ENCODE results near the gene GREB1.
A peak's percentile ranks its signal among the peaks of the same experiment; 100 is the strongest.
"Not testable (repeated sequence)": the region's sequence is repeated elsewhere in the genome, so short reads cannot be mapped to it uniquely, and the experiment has no call there.

GREB1 gene

DNA sequence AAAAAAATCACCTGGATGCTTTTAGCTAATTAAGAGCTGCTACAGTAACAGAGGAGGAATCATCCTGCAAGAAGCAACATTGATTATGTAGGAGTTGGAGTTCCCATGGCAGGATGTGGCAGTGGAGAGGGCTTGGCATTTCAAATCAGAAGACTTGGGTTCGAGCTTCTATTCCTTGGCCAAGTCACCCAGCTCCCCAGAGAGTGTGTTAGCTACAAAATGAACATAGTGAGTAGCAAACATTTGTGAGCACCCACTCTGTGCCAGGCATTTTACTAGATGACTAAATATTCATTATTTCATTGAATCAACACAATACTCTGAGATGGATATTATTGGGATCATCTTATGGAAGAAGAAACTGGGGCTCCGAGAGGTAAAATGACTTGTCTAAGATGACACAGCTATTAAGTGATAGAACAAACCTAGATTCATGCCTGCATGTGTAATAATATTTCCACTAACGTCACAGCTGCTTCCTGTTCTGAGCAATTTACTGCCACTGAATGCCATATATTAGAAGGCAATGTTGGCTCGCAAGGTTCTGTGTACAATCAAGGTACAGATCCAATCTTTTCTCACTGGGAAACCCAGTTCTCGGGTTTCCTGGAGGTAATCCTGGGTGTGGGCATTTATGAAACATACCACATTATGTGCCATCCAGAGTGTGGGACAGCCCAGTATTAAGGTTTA, 118.2 kb downstream of the GREB1 start:
- peaks cover 5% of the 10 kb centered on the region for H3K4me1 Mint-ChIP-seq (ENCODE audit: low read depth)
- H3K4me3 Mint-ChIP-seq = no peak overlapping the region
- no peak overlapping the region for H3K27ac Mint-ChIP-seq

DNA sequence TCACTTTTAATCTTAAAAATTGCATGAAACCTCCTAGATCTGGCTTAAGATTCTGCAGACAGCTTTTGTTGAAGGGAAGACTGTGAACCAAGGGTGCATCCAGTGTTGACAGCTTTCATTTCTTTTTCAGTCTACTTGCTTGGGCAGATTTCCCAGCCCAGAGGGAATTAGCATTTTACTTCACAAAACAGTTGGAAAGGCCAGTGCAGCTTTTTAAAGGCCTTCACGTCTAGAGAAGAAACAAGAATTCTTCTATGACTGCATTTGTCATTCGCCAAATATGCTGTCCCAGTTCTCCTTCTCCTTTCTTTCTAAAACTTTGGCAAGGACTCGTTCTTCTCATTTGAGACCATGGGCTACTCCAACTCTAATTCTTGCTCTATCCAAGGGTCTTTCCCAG, 118.7 kb downstream of the GREB1 start:
- peaks cover 5% of the 10 kb centered on the region for H3K4me1 Mint-ChIP-seq (ENCODE audit: low read depth)
- no peaks in the 10 kb centered on the region for H3K36me3 Mint-ChIP-seq (ENCODE audit: low read depth)
- H3K27ac Mint-ChIP-seq = no peak overlapping the region
- H3K27me3 Mint-ChIP-seq = peaks cover 15% of the 10 kb centered on the region
- H3K4me3 Mint-ChIP-seq = no peak overlapping the region
- no peaks in the 10 kb centered on the region for H3K9me3 Mint-ChIP-seq

More for the DNA sequence above, 118.2 kb downstream of the GREB1 start:
- Mint-ChIP-seq H3K36me3 (ENCODE audit: low read depth) (no peaks in the 10 kb centered on the region), H3K27me3 (peaks cover 15% of the 10 kb centered on the region), H3K9me3 (no peaks in the 10 kb centered on the region)

DNA sequence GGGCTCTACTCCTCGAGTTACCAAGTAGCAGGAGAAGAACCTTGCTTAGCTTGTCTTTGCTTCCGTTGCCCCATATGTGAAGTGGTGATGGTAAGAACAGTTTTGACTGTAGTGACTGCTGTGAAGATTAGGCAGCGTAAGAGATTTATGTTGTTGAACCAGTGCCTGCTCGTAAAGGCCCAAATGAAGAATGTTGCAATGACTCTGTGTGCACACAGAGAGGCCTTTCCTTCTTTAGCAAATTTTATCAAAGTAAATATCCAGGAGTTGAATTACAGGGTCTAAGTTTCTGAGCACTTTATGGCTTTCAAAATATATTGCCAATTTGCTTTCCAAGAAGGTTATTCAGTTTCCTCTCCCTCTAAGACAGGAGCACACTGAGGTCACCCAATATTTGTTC, 121.7 kb downstream of the GREB1 start:
- H3K4me1 Mint-ChIP-seq (ENCODE audit: low read depth) = peaks cover 5% of the 10 kb centered on the region
- no peaks in the 10 kb centered on the region for H3K36me3 Mint-ChIP-seq (ENCODE audit: low read depth)
- no peak overlapping the region for H3K4me3 Mint-ChIP-seq
- no peaks in the 10 kb centered on the region for H3K27me3 Mint-ChIP-seq
- H3K27ac Mint-ChIP-seq = no peak overlapping the region
- no peaks in the 10 kb centered on the region for H3K9me3 Mint-ChIP-seq

DNA sequence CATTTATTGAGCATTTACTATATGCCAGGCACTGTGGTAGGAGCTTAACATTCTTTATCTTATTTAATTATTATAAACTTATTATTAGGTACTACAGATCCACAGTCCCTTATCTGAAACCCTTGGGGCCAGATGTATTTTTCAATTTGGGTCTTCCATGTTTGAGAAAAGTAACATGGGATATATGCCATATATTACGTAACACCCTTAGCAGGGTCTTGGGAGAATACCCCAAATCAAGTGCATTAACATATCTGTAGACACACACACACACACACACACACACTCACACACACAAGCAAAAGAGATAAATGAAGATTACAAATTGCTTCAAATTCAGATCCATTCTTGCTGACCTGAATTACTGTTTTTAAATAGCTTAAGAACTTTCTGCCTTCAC, 122.4 kb downstream of the GREB1 start:
- H3K27me3 Mint-ChIP-seq = peaks cover 7% of the 10 kb centered on the region
- H3K9me3 Mint-ChIP-seq = no peaks in the 10 kb centered on the region
- no peaks in the 10 kb centered on the region for H3K36me3 Mint-ChIP-seq (ENCODE audit: low read depth)
- no peak overlapping the region for H3K27ac Mint-ChIP-seq
- peaks cover 5% of the 10 kb centered on the region for H3K4me1 Mint-ChIP-seq (ENCODE audit: low read depth)
- no peak overlapping the region for H3K4me3 Mint-ChIP-seq

DNA sequence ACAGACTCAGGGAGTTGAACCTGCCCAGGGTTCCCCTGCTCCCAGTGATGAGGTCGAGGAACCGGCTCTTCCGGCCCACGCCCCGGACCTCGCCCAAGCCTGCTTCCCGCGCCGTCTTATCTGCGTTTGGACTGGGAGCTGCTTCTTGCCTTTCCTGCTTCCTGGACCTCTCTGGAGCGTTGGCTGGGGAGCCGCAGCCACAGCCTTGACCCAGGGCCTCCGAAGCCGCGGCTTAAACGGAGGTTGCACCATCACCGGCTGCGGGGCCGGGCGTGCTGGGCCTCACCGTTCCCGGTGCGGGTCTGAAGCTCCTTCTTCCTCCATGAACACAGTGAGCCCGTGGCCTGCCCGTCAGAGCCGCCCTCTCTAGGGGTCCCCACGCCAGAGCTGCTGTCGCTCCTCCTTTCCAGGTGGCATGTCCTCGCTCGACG, 122.8 kb downstream of the GREB1 start:
- no peaks in the 10 kb centered on the region for H3K9me3 Mint-ChIP-seq

DNA sequence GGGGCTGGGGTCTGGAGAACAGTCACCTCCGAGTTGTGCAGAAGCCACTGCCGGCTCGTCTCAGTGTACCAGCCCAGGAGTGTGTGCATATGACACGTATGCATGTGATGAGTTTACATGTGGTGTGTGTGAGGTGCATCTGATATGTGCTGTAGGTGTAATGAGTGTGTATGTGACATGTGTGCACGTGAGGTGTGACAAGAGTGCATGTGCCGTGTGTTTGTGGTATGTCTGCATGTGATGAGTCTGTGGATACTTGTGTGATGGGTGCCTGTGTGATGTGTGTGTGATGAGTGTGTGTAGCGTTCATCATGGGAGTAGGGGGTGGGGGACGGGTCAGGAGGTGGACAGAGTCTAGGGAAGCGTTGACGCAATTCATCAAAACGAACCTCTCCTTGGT, 123.3 kb downstream of the GREB1 start:
- H3K27ac Mint-ChIP-seq = no peak overlapping the region

More for the DNA sequence above, 122.8 kb downstream of the GREB1 start:
- peaks cover 5% of the 10 kb centered on the region for H3K4me1 Mint-ChIP-seq (ENCODE audit: low read depth)
- H3K36me3 Mint-ChIP-seq (ENCODE audit: low read depth) = no peaks in the 10 kb centered on the region
- H3K4me3 Mint-ChIP-seq = no peak overlapping the region
- no peak overlapping the region for H3K27ac Mint-ChIP-seq
- H3K27me3 Mint-ChIP-seq = peaks cover 9% of the 10 kb centered on the region

DNA sequence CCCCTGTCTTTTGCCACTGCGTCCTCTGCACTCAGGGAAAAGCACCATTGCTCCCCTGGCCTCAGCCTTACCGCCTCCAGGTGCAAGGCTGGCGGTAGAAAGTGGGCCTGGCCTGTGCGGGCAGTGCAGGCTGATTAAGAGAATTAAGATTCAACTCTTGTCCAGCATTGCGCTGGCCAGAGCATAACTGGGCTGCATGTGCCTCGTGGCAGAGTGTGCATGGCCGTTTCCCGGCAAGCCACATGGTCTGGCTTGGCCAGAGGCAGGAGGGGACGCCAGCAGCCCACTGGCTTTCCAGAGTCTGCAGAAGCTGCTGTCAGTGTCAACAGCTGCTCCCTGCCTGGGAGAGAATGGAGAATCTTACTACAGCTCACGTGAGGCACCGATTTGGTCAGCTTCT, 123.8 kb downstream of the GREB1 start:
- Mint-ChIP-seq H3K36me3 (ENCODE audit: low read depth) (peaks cover 4% of the 10 kb centered on the region), H3K27me3 (peaks cover 13% of the 10 kb centered on the region), H3K9me3 (peaks cover 4% of the 10 kb centered on the region), H3K27ac (no peak overlapping the region), H3K4me1 (ENCODE audit: low read depth) (no peaks in the 10 kb centered on the region), H3K4me3 (no peak overlapping the region)

More for the DNA sequence above, 123.3 kb downstream of the GREB1 start:
- Mint-ChIP-seq H3K36me3 (ENCODE audit: low read depth) (peaks cover 3% of the 10 kb centered on the region), H3K4me1 (ENCODE audit: low read depth) (peaks cover 2% of the 10 kb centered on the region), H3K9me3 (peaks cover 3% of the 10 kb centered on the region), H3K27me3 (peaks cover 12% of the 10 kb centered on the region), H3K4me3 (no peak overlapping the region)

DNA sequence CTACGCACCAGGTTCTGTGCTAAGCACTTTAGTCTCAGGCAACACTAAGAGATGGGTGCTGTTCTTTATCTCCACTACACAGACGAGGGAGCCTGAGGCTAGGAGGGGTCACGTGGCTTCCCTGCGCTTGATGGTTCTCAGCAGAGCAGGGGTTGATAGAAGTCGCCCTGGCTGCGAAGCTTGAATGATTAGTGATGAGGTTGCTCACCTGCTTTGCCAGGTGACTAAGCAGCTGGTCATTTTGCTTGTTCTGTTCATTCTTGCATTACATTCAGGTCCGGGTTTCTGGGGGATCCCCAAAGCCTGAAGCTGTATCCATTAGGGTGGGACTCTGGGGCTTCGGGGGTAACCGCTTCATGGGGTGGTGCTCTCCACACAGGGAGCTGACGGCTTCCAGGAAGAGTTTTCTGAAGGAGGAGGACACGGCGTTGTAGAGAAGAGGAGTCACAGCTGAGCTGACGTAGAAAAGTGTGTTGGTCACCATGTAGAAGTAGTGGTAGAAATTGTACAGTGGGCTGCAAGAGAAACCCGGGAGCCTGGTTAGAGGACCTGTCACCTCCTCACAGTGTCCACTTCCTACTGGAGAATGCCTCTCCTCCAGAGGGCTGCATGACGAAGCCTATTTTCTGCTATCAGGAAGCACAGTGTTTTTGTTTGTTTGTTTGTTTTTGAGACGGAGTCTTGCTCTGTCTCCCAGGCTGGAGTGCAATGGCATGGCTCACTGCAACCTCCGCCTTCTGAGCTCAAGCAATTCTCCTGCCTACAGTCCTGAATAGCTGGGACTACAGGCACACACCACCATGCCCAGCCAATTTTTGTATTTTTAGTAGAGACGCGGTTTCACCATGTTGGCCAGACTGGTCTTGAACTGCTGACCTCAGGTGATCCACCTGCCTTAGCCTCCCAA, 124.6 kb downstream of the GREB1 start:
- Mint-ChIP-seq H3K27ac (no peak overlapping the region), H3K9me3 (peaks cover 4% of the 10 kb centered on the region), H3K36me3 (ENCODE audit: low read depth) (peaks cover 4% of the 10 kb centered on the region), H3K4me3 (no peak overlapping the region), H3K4me1 (ENCODE audit: low read depth) (no peaks in the 10 kb centered on the region), H3K27me3 (peaks cover 13% of the 10 kb centered on the region)

DNA sequence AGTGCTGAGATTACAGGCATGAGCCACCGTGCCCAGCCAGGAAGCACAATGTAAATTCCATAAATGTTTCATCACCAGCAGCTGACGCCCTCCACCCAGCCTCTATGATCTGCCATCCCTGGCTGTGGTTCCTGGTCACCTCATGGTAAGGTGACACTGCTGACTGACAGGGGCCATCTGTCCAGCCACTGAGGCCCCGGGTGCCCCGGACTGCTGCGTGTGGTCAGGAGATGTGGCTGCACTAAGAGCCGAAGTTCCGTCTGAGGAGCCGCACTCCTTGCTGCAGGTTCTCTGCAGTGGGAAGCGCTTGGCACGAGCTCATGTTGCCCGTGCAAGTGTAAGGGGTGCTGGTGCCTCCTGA, 125.2 kb downstream of the GREB1 start:
- Mint-ChIP-seq H3K9me3 (peaks cover 4% of the 10 kb centered on the region), H3K4me1 (ENCODE audit: low read depth) (no peaks in the 10 kb centered on the region), H3K4me3 (no peak overlapping the region), H3K27me3 (peaks cover 13% of the 10 kb centered on the region), H3K27ac (no peak overlapping the region), H3K36me3 (ENCODE audit: low read depth) (peaks cover 4% of the 10 kb centered on the region)

DNA sequence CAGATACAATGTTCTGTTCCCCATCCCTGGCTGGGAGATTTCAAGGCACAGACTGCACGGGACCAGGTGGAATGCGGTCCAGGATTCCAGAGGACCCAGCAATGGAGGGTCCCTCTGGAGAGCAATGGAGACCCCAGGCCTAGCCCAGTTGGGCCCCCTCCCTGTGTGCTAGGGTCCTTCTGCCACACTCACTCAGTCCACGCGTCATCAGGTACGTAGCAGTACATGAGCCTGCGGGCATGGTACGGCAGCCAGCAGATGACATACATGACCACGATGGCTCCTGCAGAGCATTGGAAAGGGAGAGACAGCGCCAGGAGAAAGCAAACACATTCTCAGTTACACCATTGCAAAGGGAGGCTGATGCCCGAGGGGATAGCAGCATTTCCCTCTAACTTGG, 126.0 kb downstream of the GREB1 start:
- Mint-ChIP-seq H3K27ac (peak overlapping the region; percentile 61), H3K4me1 (ENCODE audit: low read depth) (no peaks in the 10 kb centered on the region), H3K27me3 (peaks cover 13% of the 10 kb centered on the region), H3K9me3 (peaks cover 4% of the 10 kb centered on the region), H3K36me3 (ENCODE audit: low read depth) (peaks cover 4% of the 10 kb centered on the region), H3K4me3 (no peak overlapping the region)

DNA sequence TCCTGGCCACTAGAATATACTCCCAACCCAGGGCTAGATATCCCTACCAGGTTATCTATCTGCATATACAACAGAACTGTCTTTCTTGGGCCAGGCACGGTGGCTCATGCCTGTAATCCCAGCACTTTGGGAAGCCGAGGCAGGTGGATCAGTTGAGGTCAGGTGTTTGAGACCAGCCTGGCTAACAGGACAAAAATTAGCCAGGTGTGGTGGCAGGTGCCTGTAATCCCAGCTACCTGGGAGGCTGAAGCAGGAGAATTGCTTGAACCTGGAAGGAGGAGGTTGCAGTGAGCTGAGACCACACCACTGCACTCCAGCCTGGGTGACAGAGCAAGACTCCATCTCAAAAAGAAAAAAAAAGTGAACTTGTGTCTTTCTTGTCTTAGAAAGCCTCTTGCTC, 126.6 kb downstream of the GREB1 start:
- not testable (repeated sequence) for H3K27ac Mint-ChIP-seq; H3K4me3 Mint-ChIP-seq; H3K36me3 Mint-ChIP-seq (ENCODE audit: low read depth); H3K9me3 Mint-ChIP-seq; H3K4me1 Mint-ChIP-seq (ENCODE audit: low read depth)
- peaks cover 15% of the 10 kb centered on the region for H3K27me3 Mint-ChIP-seq

DNA sequence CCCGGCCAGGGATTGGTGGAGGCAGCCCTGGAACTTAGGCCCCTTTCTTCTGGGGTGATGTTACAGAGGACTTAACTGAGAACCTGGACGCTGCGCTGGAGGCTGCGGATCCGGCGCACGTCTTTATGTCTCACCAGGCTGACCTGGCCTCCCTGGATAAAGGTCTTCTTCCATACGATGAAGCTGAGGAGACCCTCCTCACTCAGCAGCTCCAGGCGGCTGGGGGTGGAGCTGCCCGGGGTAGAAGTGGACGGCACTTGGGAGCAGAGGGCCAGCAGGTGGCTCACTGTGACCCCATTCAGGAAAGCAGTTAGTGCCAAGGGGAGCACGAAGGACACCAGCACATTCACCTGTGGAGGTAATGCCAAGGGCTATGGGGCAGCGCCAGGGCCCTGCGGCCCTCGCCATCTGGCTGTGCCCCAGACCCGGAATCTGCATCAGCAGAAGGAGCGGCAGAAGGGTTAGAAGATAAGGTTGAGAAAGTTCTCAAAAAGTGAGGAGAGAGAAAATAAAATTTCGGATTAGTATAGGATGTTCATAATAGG, 128.1 kb downstream of the GREB1 start:
- Mint-ChIP-seq H3K27ac (no peak overlapping the region), H3K27me3 (peaks cover 17% of the 10 kb centered on the region), H3K36me3 (ENCODE audit: low read depth) (peaks cover 4% of the 10 kb centered on the region), H3K4me3 (no peak overlapping the region), H3K4me1 (ENCODE audit: low read depth) (no peaks in the 10 kb centered on the region), H3K9me3 (peaks cover 4% of the 10 kb centered on the region)

DNA sequence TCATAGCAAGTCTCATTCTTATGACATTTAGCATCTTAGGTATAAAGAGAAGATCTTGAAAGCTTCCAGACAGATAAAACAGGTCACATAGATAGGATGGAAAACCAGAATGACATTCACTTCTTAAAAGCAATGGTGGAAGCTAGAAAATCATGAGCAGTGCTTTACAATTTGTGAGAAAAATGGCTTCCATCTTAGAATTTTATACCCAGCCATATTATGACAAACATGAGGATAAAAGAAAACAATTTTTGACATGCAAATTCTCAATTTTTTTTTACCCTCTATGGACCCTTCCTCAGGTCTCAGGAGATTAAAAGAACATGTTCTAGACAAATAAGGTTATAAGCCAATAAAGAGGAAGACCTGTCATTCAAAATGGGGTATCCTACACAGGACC, 129.0 kb downstream of the GREB1 start:
- Mint-ChIP-seq H3K27me3 (peaks cover 21% of the 10 kb centered on the region), H3K4me3 (no peak overlapping the region), H3K36me3 (ENCODE audit: low read depth) (peaks cover 4% of the 10 kb centered on the region), H3K27ac (no peak overlapping the region), H3K9me3 (peaks cover 4% of the 10 kb centered on the region), H3K4me1 (ENCODE audit: low read depth) (no peaks in the 10 kb centered on the region)

DNA sequence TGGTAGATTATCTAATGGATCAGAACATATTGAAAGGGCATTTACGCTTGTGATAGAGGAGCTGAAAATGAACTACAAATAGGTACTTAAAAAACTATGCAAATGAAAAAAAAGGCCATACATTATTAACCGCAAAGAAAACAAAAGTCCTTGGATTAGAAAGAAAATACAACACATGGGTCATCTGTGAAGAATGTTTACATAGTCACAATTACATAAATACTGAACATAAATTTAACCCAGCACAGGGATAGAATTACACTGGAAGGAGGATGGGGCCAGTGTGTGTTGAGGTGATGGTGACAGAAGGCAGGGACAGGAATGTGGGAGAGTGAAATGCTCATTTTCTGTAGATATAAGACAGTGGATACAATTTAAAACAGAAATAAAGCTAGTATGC, 129.6 kb downstream of the GREB1 start:
- Mint-ChIP-seq H3K4me3 (no peak overlapping the region), H3K36me3 (ENCODE audit: low read depth) (peaks cover 4% of the 10 kb centered on the region), H3K4me1 (ENCODE audit: low read depth) (no peaks in the 10 kb centered on the region), H3K27me3 (peaks cover 24% of the 10 kb centered on the region), H3K27ac (no peak overlapping the region), H3K9me3 (peaks cover 4% of the 10 kb centered on the region)

DNA sequence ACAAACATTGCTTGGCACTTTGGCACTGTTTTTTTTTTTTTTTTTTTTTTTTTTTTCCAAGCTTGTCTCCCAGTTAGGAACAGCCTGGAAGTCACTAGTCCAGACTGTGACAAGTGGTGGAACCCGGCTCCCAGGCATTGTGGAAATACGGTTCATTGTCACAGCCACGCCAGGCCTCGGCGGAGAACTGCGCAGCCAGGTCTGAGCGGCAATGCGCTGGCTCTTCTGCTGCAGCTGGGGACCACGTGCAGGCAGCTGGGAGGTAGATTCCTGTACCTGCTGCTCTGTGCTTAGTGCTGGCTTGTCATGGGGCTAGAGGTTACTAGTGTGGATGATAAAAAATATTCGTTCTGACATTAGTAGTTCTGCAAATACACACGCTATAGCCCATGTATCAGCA, 131.2 kb downstream of the GREB1 start:
- H3K4me1 Mint-ChIP-seq (ENCODE audit: low read depth) = no peaks in the 10 kb centered on the region
- H3K4me3 Mint-ChIP-seq = no peak overlapping the region
- H3K9me3 Mint-ChIP-seq = peaks cover 4% of the 10 kb centered on the region
- H3K36me3 Mint-ChIP-seq (ENCODE audit: low read depth) = peaks cover 4% of the 10 kb centered on the region
- peaks cover 32% of the 10 kb centered on the region for H3K27me3 Mint-ChIP-seq
- H3K27ac Mint-ChIP-seq = no peak overlapping the region

Data from stimulated activated naive CD8-positive, alpha-beta T cell treated with anti-CD3 and anti-CD28 coated beads, Interleukin-15, Interleukin-2, amounts not matched to agents 100 ng/mL and 50 ng/mL, for 24 hours (primary cell).